CD4-positive, alpha-beta T cell treated with Interferon gamma for 1 hour (primary cell): ENCODE data around the gene PDK4.
"Not testable (repeated sequence)": the region's sequence is repeated elsewhere in the genome, so short reads cannot be mapped to it uniquely, and the experiment has no call there.

Experiments used
- DNase-seq: peaks from one replicate; pipeline ENCODE4 v3.0.0-alpha.2; 2020

The PDK4 gene

DNA sequence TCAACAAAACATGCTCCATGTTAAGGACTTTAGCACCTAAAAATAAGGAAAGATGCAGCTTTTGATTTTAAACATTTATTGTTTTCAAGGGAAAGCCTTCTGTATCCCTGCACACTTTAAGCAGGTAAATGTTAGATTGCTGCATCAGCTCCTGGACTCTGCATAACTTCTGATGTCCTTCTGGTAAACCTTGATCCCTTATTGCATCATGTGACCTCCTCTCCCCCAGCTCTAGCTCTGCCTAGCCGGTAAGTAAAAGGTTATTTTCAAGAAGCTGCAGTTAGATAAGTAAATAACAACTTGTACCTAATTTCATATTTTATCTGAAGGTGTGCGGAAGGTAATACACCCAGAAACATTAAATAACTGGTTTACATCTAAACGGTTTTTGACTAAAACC lies 37.5 kb downstream of the PDK4 start:
- DNase-seq = no peak

DNA sequence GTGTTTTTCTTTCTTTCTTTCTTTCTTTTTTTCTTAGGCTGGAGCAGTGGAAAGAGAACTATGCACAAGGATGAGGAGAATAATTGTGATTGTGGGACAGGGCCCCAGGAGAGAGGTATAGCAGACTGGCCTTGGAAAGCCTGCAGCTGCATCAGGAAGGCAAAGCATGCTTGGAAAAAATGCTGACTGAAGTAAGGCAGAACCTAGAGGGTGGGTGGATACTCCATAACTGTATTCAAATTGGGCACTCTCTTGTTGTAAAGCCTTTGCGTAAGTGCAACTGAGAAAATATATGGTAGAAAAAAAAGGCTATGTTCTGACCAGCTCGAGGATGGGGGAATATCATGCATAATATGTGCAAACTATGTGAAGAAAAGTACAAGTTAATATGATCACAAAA lies 39.5 kb downstream of the PDK4 start:
- DNase-seq = no peak

DNA sequence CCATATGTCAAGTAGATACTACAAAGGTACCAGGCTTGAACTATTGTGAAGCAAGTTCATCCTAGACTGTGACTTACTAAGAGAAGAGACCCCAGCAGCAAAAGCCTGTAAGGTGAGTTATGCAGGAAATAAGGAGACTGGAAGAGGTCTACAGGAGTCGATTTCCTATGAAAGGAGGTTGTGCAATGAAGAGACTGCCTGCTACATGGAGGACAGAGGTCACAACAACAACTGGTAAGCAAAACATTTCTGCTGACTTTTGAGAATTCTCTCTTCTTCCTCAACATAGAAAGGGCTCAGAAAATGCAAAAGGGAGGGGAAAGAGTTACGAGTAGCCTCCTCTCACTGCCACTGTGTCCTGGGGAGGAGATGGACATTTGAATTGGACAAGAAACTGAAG lies 42.4 kb downstream of the PDK4 start:
- no peak for DNase-seq

DNA sequence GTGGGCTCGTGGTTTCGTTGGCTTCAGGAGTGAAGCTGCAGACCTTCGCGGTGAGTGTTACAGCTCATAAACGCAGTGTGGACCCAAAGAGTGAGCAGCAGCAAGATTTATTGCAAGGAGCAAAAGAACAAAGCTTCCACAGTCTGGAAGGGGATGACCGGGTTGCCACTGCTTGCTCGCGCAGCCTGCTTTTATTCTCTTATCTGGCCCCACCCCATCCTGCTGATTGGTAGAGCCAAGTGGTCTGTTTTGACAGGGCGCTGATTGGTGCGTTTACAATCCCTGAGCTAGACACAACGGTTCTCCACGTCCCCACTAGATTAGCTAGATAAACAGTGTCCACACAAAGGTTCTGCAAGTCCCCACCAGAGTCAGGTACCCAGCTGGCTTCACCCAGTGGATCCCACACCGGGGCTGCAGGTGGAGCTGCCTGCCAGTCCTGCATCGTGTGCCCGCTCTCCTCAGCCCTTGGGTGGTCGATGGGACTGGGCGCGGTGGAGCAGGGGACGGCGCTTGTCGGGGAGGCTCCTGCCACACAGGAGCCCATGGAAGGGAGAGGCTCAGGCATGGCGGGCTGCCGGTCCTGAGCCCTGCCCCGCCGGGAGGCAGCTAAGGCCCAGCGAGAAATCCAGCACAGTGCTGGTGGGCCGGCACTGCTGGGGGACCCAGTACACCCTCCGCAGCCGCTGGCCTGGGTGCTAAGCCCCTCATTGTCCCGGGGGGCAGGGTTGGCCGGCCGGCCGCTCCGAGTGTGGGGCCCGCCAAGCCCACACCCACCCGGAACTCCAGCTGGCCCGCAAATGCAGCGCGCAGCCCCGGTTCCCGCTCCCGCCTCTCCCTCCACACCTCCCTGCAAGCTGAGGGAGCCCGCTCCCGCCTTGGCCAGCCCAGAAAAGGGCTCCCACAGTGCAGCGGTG lies 44.0 kb downstream of the PDK4 start:
- not testable (repeated sequence) for DNase-seq

DNA sequence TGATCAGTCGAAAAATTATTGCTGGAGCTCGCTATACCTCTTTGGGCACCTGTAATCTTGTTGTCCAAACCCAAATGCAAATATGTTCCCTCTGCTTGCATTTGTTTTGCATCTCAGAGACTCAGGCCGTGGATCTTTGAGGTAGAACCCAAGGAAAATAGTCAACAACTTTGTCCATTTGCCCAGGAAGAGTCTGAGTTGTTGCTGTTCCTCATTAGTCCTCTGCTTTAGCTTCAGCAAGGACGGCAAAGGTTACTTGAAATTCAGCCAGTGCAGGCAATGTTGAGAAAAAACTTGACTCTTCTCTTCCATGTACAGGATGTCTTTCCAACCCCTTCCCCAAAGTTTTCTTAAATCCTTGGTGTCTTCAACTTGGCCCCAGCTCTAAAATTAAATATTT lies 45.8 kb downstream of the PDK4 start:
- DNase-seq = no peak

DNA sequence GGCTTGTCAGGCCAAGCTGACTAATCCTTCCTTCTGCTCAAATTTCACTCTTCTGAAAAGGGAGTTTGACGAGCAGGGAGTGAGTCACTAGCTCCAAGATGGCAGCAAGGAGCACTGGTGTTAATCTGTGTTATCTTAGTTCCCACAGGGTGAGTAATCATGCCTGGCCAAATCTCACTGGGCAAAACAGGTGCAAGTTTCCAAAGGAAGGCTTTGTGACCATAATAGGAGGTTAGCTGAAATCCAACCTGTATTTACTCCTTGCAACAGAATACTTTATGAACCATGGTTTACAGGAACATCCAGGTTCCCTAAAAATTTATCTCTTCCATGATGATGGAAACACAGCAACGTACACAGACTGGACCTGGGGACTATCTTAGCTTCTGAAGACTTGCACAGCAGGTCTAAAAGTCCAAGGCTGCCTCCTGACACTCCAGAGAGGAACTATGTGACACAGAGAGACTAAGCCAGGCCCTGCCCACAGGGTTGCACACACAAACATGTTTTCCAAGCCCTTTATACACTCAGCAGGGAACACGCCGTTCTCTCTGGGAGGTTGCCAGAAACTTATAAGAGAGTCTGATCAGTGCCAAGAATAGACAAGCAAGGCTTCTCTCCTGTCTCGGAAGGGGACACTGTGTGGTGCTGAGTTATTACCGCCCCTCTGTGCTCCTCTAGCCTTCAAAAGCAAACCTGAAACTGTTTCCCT lies 46.3 kb downstream of the PDK4 start:
- DNase-seq = no peak

DNA sequence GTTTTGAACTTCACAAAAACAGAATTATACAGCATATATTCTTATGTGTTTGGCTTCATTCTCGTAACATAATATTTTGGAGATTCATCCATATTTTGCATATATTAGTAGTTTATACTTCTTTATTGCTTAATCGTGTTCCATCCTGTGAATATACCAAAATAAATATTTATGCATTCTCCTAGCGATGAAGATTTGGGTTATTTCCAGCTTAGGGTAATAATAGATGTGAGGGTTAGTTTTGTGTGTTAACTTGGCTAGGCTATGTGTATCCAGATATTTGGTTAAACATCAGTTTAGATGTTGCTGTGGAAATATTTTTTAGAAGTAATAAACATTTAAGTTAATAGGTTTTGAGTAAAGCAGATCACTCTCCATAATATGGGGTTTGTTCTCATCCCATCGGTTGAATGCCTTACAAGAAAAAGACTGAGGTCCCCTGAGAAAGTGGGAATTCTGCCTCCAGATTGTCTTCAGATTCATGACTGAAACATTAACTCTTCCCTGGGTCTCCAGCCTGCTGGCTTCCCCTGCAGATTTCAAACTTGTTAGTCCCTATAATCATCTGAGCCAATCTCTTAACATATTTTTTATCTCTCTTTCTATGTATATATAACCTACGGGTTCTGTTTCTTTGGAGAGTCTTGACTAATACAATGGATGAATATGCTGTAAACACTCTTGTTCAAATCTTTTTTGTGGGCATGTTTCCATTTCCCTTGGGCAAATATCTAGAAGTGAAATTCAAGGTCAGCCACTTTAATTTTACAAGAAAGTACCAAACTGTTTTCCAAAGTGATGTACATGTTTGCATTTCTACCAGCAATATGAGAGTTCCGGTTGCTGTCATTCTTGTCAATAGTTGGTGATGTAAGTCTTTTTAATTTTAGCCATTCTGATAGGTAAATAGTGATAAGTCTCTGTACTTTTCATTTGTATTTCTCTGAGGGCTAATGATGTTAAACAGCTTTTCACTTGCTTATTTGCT lies 48.7 kb downstream of the PDK4 start:
- no peak for DNase-seq

DNA sequence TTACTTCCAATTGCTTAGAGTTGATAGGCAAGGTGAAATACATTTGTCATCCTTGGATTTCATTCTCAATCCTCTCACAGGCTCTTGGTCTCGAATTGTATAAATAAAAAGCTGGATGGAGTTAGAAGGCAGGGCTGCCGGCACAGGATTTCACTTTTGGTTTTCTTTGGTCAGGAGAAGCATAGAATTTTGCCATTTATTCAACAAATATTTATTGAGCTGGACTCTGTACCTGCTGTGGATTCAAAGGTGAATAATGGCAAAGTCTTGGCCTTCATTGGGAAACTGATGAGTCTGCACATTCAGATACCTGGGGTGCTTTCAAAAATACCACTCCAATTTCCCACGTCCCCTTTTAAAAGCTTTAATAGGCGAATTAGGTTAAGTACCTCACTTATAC lies 49.7 kb downstream of the PDK4 start:
- DNase-seq = no peak

DNA sequence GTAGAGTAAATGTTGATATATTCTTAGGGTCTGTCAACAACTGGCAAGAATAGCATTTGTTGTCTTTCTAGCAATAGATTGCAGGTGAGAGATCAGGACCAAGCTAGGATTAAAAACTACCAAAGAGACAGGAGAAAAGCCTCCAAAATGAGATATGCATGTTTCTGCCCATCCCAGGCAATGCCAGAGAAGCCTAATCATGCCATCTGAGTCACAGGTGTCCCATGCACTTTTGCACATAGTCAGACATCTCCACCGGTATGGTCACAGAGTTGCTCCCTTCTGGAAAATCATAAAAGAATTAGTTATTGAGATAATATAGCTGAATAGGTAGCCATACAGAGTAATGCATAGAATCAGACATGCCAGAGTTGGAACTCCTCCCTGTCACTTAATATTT lies 50.6 kb downstream of the PDK4 start:
- DNase-seq = no peak

DNA sequence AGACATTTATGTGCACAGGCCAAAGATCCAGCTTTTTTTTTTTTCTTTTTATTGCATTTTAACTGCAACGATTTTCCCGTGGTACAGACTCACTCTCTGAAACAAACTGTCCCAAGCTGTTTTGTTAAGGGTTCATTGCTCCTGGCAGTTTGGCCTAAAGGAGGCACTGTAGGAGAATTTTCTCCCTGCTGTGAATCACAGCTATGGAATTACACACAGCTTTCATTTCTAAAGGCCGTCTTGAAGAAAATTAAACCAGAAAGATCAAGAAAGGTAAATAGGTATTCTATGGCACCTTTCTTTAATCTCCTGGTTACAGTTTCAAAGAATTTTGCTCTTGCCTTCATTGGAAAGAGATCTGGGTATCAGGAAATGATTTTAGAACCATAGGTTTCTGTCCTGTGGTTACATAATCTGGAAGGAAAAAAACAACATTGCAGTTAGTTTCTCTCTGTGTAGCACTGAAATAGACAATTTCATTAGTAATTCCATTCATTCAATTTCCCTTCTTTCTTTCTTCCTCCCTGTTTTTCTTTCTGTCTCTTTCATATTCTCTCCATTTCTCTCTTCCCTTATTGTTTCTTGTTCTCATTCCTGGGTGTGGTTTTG lies 51.2 kb downstream of the PDK4 start:
- DNase-seq = no peak

DNA sequence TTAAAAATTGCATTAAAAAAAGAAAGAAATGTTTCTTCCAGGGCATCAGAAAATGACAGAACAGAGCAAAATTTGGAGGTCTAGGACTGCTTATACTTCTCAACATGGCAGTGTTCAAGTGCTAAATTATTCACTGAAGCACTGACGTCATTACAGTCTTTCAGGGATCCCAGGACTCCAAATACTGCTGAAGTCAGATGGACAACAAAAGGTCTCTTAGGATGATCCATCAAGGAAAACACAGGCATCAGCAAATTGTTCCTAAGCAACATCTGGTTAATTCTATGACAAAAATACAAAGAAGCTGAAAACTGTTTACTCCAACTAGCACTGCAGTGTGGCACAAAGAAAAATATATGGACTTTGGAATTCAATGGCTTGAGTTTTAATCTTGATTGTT lies 52.1 kb downstream of the PDK4 start:
- no peak for DNase-seq

DNA sequence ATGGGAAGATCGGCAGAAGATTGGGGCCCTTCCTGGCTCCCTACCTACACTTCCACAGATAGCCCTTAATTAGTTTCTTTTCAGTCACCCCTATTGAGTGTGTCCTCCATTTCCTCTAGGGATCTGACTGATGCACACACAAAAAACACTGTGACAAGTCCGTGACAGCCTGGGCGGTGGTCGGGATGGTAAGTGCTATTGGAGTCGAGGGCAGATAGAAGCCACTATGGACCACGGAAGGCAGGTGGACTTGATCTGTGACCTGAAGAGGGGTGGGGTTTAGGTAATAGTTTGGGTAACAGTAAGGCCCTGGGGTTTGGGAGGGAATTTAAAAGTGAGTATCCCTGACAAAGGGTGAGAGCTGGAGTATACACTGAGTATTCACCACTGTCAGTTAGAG lies 53.0 kb downstream of the PDK4 start:
- no peak for DNase-seq

DNA sequence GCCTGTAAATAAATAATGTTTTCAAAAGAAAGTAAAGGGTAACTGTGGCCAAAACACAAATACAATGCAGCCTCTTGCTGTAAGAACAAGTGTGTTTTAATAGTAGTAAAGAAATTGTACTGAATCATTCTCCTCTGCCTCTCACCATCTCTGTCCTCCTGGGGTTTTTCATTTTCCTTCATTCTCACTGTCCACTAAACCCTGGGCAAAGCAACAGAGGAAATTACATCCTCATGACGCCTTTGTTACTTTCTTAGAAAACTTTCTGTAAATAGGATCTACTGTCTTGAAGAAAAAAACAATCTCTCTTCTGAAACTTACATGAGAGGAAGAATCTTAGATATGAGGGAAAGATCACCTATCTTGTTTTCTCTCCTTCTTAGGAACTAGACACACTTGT lies 56.0 kb downstream of the PDK4 start:
- no peak for DNase-seq

DNA sequence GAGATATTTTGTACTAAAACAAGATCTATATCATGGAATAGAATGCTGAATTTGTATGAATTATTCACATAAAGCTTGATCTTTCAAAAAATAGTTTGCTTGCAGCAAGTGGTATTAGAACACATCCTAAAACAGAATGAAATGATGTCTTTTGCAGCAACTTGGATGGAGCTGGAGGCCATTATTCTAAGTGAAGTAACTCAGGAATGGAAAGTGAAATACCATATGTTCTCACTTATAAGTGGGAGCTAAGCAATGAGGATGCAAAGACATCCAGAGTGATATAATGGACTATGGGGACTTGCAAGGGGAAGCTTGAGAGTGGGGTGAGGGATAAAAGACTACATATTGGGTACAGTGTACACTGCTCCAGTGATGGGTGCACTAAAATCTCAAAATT lies 56.9 kb downstream of the PDK4 start:
- no peak for DNase-seq

DNA sequence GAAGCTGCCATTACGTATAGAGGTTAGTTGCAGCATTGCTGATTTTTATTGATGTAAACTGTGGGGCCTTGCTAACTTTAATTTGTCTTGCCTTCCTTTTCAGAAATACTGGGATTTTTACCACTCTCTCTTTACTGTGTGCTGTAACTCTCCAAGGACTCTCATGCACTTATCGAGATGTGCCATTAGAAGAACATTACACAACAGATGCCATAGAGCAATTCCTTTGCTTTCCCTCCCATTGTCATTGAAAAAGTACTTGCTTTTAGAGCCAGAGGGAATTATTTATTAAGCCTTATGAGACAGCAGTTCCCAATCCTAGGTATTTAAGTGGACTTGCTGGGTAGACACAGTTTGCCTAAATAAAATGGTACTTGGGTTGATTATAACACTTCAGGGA lies 58.8 kb downstream of the PDK4 start:
- no peak for DNase-seq

DNA sequence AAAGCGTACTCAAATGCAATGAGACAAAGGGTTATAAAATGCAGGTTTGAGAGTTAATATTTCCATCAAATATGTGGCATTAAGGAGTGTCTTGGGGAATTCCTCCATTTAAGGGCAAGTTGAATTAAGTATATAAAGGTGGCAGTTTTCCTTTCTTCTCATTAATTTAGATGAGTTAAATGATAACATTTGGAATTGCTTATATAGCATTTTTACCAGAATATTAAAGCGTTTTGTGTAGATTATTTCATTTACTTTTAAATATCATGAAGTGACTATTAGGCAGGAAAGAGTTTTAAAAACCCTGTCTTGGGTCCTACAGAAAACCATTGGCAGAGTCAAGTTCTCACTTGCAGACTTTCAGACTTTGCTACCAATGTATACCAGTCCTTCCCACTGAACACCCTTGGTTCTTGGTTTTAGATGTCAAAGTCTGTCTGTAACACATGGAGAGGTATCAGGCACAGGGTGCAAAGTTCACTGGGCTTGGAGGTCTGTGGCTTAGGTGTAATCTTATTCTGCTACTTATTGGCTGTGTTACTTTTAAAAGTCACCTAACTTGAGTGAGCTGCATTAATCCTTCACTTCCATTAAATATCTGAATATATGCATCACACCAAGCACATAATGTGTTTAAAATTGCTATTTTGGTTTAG lies 59.5 kb downstream of the PDK4 start:
- no peak for DNase-seq

DNA sequence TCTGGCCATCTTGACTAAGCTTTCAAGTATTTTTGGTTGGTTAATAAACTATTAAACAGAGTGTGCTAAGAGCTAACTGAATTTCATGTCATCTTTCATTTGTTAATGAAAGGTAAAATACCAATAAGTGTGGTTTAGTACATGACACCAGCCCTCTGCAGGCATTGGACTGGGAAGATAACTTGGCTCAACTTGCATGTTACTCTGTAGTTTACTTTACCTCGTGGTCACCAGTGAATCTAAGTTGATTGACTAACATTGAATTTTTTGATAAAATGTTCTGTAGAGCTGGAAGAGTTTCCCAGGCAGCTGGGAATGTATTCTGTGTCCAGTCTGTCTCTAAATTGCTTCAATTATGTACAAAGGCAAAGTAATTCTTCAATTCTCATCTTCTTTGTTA lies 60.7 kb downstream of the PDK4 start:
- DNase-seq = no peak

DNA sequence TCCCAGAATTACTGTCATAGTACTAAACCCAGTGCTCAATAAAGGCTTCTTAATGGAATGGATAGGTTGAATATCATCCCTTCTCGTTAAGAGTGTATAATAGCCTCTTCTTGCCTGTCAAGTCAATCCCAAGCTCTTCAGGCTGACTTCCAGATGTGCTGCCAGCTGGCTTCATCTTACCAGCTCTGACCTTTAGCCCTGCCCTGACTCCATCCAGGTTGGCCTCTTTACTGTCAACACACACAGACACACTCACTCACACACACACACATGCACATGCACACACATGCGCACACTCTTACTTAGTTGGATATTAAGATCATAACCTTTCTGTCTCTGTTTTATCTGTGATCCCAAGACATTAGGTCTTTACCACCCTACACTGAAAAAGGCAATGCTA lies 61.5 kb downstream of the PDK4 start:
- DNase-seq = no peak
